Measurements from ENCODE around the gene MUC4.

- TF ChIP-seq CTCF (conservative IDR thresholded peaks at IDR 0.05) (no peak), EZH2 (IDR thresholded peaks at IDR 0.05; ENCODE audit: low read depth) (no peak)
Observed at GRCh38 chr3:195807681-195808121, 4.0 kb downstream of the MUC4 start.

Data from PC-9 (cell line).